Osteoblast (primary cell): ENCODE results near the gene TAF11L14. TPM values are rescaled to one million over a fixed set of nuclear protein-coding genes. Genes with fewer than 3 reads are reported as not detected.

ENCODE experiments used
- DNase-seq: peaks from one replicate; pipeline ENCODE4 v3.0.0; 2011; ENCODE audit warnings: low spot score, mixed read lengths; ENCODE audit not compliant: insufficient read length; ENCODE audit errors: missing footprints
- H2AFZ ChIP-seq: 2 replicates; pipeline ENCODE4 v1.6.0; 2011; ENCODE audit warnings: mild to moderate bottlenecking, low read length
- H3K27ac ChIP-seq: 2 replicates; pipeline ENCODE4 v1.5.1; 2011; ENCODE audit warnings: mild to moderate bottlenecking, low read depth, low read length, moderate library complexity
- H3K27me3 ChIP-seq: 2 replicates; pipeline ENCODE4 v1.6.0; 2012; ENCODE audit warnings: mild to moderate bottlenecking, control low read depth, inconsistent platforms, low read length, moderate library complexity; ENCODE audit not compliant: insufficient read depth
- H3K36me3 ChIP-seq: 2 replicates; pipeline ENCODE4 v1.5.1; 2011; ENCODE audit warnings: mild to moderate bottlenecking, low read length, control low read depth, moderate library complexity; ENCODE audit not compliant: insufficient read depth
- H3K4me1 ChIP-seq: 2 replicates; pipeline ENCODE4 v1.5.1; 2011; ENCODE audit warnings: mild to moderate bottlenecking, low read length, control low read depth, moderate library complexity; ENCODE audit not compliant: insufficient read depth
- H3K4me2 ChIP-seq: 2 replicates; pipeline ENCODE4 v1.6.0; 2011; ENCODE audit warnings: mild to moderate bottlenecking, low read length; ENCODE audit not compliant: insufficient read depth
- H3K4me3 ChIP-seq: fragments of 200-600 bp; sonication (generic); 3 replicates; pipeline ENCODE4 v1.5.1; 2012; ENCODE audit warnings: mild to moderate bottlenecking, low read length, inconsistent platforms; ENCODE audit not compliant: insufficient read depth
- H3K79me2 ChIP-seq: 2 replicates; pipeline ENCODE4 v1.6.0; 2012; ENCODE audit warnings: mild to moderate bottlenecking, low read length, control low read depth, inconsistent platforms; ENCODE audit not compliant: insufficient read depth
- H3K9me3 ChIP-seq: 2 replicates; pipeline ENCODE4 v1.5.1; 2011; ENCODE audit warnings: low read depth, low read length, control low read depth
- H4K20me1 ChIP-seq: 2 replicates; pipeline ENCODE4 v1.6.0; 2012; ENCODE audit warnings: mild to moderate bottlenecking, low read length, control low read depth; ENCODE audit not compliant: insufficient read depth
- total RNA-seq: library from RNA; depleted of rRNA; stranded (reverse); fragments of >200 nt; gene quantifications from 2 replicates; pipeline ENCODE4 v1.2.3, GENCODE V29; 2012
- TF ChIP-seq, protein P1 (sequence below): IDR thresholded peaks from 2 replicates; pipeline ENCODE4 v1.5.1; 2011; ENCODE audit warnings: mild to moderate bottlenecking, low read depth, low read length, moderate library complexity; ENCODE audit errors: extremely low read depth

The TAF11L14 gene
- total RNA-seq, 1 donor = not detected

DNA sequence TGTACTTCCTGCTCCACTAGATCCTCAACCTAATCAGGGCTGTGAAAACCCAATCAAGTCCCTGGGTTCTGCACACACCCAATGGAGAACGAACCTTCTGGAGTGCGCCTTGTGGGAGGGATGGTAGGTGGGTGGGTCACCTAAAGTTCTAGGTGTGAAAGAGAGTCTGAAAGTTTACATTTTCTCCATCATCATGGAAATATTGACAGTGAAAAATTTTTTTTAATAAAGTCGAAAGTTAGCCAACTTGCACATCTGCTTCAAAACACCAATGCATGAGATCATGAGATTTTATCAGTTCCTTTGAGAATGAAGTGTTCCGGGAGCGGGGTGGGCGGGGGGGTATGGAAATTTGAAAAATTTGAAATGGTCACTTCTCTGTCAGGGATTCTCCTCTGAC lies 21.7 kb downstream of the TAF11L14 start:
- H4K20me1 ChIP-seq = no peaks in the 10 kb centered on the region
- H2AFZ ChIP-seq = no peak overlapping the region
- no peak overlapping the region for H3K4me3 ChIP-seq
- H3K36me3 ChIP-seq = no peaks in the 10 kb centered on the region
- no peaks in the 10 kb centered on the region for H3K9me3 ChIP-seq
- H3K27ac ChIP-seq = no peak overlapping the region
- no peaks in the 10 kb centered on the region for H3K79me2 ChIP-seq
- H3K27me3 ChIP-seq = no peaks in the 10 kb centered on the region
- H3K4me2 ChIP-seq = no peak overlapping the region
- DNase-seq = no peak
- H3K4me1 ChIP-seq = no peaks in the 10 kb centered on the region
- TF ChIP-seq, protein P1, sequence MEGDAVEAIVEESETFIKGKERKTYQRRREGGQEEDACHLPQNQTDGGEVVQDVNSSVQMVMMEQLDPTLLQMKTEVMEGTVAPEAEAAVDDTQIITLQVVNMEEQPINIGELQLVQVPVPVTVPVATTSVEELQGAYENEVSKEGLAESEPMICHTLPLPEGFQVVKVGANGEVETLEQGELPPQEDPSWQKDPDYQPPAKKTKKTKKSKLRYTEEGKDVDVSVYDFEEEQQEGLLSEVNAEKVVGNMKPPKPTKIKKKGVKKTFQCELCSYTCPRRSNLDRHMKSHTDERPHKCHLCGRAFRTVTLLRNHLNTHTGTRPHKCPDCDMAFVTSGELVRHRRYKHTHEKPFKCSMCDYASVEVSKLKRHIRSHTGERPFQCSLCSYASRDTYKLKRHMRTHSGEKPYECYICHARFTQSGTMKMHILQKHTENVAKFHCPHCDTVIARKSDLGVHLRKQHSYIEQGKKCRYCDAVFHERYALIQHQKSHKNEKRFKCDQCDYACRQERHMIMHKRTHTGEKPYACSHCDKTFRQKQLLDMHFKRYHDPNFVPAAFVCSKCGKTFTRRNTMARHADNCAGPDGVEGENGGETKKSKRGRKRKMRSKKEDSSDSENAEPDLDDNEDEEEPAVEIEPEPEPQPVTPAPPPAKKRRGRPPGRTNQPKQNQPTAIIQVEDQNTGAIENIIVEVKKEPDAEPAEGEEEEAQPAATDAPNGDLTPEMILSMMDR = no peak

DNA sequence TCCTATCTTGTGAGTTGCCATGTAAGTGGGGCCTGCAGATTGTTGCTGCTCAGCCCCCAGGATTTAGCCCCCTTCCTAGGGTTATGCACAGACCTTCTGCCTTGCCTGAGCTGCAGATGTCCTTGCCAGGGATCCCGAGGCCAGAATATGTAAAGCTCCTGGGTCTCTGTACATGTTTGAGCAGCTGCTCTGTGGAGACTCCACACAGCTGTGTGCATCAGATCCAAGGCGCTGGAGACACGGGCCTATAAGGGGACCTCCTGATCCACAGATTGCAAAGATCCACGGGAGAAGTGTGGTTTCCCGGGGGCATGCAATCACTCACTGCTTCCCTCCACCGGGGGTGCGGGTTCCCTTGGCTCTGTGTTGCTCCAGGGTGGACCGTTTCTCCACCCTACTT lies 28.9 kb downstream of the TAF11L14 start:
- H3K4me3 ChIP-seq = no peak overlapping the region

GRCh38 chr5:17665836-17666235 lies 31.6 kb downstream of the TAF11L14 start:
- Histone ChIP-seq H3K4me1 (no peaks in the 10 kb centered on the region), H3K27ac (no peak overlapping the region), H2AFZ (no peak overlapping the region), H4K20me1 (no peaks in the 10 kb centered on the region), H3K79me2 (no peaks in the 10 kb centered on the region), H3K9me3 (no peaks in the 10 kb centered on the region), H3K4me3 (no peak overlapping the region), H3K36me3 (no peaks in the 10 kb centered on the region), H3K4me2 (no peak overlapping the region), H3K27me3 (no peaks in the 10 kb centered on the region)
- DNase-seq = no peak
- TF ChIP-seq, protein P1 = no peak

More for the DNA sequence above, 28.9 kb downstream of the TAF11L14 start:
- Histone ChIP-seq H3K9me3 (no peaks in the 10 kb centered on the region), H3K27ac (no peak overlapping the region), H2AFZ (no peak overlapping the region), H3K36me3 (no peaks in the 10 kb centered on the region), H3K27me3 (no peaks in the 10 kb centered on the region), H4K20me1 (no peaks in the 10 kb centered on the region), H3K4me1 (no peaks in the 10 kb centered on the region), H3K79me2 (no peaks in the 10 kb centered on the region), H3K4me2 (no peak overlapping the region)
- no peak for DNase-seq
- TF ChIP-seq, protein P1 = no peak

DNA sequence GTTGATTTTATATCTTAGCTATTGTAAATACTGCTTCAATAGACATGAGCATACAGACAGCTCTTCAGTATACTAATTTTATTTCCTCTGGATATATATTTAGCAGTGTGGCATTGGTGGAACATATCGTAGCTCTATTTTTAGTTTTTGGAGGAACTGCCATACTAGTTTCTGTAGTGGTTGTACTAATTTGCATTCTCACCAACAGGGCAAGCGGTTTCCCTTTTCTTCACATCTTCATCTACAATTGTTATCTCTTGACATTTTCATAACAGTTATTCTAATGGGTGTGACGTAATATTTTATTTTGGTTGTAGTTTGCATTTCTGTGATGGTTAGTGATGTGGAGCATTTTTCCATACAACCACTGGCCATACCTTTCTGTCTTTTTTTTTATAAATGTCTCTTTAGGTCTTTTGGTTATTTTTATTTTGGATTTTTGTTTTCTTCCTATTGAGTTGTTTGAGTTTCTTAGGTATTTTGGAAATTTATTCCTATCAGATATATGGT lies 32.5 kb downstream of the TAF11L14 start:
- no peaks in the 10 kb centered on the region for H3K36me3 ChIP-seq
- no peaks in the 10 kb centered on the region for H3K4me1 ChIP-seq
- DNase-seq = no peak
- TF ChIP-seq, protein P1 = no peak
- H3K27me3 ChIP-seq = no peaks in the 10 kb centered on the region
- no peak overlapping the region for H3K27ac ChIP-seq
- no peak overlapping the region for H2AFZ ChIP-seq
- no peaks in the 10 kb centered on the region for H3K9me3 ChIP-seq
- no peaks in the 10 kb centered on the region for H3K79me2 ChIP-seq
- H3K4me2 ChIP-seq = no peak overlapping the region
- H3K4me3 ChIP-seq = no peak overlapping the region
- H4K20me1 ChIP-seq = no peaks in the 10 kb centered on the region
